Measurements from ENCODE around the gene ZDHHC7. TPM values are rescaled to one million over a fixed set of nuclear protein-coding genes. Genes with fewer than 3 reads are reported as not detected.
A peak's percentile ranks its signal among the peaks of the same experiment; 100 is the strongest.

The ZDHHC7 gene
- total and polyA plus RNA-seq, 2 experiments from 2014 or later = 39.9 to 95.2 TPM

DNA sequence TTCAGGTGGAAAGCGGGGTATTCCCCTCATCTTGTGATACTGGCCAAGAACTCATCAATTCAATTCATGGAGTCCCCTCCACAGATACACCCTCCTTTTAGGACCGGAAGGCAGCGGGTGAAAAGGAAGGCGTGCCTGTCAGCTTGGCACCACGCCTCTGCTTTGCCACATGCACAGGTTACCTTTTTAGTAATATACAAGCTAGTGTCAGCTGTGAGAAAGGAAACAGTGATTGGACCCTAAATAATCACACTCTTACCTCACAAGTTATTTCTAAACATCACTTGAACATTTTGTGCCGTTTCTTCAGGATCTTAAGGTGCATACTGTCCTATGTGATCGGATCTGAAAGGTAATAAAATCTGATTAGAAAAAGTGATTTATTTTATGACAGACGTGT is 15.7 kb downstream of the ZDHHC7 start:
- no peak for TF ChIP-seq EZH2phosphoT487 (IDR thresholded peaks at IDR 0.05; ENCODE audit: insufficient read depth, low read depth)
- no peak for TF ChIP-seq EZH2 (IDR thresholded peaks at IDR 0.05; ENCODE audit: insufficient read depth, poor library complexity, severe bottlenecking)
- 93 to 97% methylated on average over 8 of the region's 8 CpGs for WGBS, 2 experiments (ENCODE audit: low coverage in 1 of 2, low lambda C conversion rate in 2 of 2, missing lambda C conversion rate in 2 of 2)
- H3K9ac ChIP-seq = peak overlapping the region; percentile 77; the same call in 1 of the 2 replicates
- H3K4me3 ChIP-seq = no peak overlapping the region
- H3K4me1 ChIP-seq (ENCODE audit: insufficient read depth) = peaks cover 48% of the 10 kb centered on the region
- H3K27me3 ChIP-seq (replicated peaks; ENCODE audit: insufficient read depth) = no peaks in the 10 kb centered on the region
- H3K9me3 ChIP-seq (ENCODE audit: low read depth) = no peaks in the 10 kb centered on the region
- H3K36me3 ChIP-seq (ENCODE audit: low read depth) = no peaks in the 10 kb centered on the region
- no peak overlapping the region for H3K4me2 ChIP-seq (ENCODE audit: unreplicated experiment)
- H3K79me2 ChIP-seq (ENCODE audit: insufficient read depth) = peaks cover 92% of the 10 kb centered on the region
- H3F3A ChIP-seq (ENCODE audit: insufficient read depth) = peaks cover 47% of the 10 kb centered on the region
- H3K27ac ChIP-seq = peak overlapping the region; percentile 97
- DNase-seq = no peak
- H4K20me1 ChIP-seq (ENCODE audit: insufficient read depth) = no peaks in the 10 kb centered on the region
- H3K9me2 ChIP-seq (ENCODE audit: insufficient read depth) = no peaks in the 10 kb centered on the region
- H2AFZ ChIP-seq = no peak overlapping the region
- in situ Hi-C loops (cut with MboI) = no loop called here

DNA sequence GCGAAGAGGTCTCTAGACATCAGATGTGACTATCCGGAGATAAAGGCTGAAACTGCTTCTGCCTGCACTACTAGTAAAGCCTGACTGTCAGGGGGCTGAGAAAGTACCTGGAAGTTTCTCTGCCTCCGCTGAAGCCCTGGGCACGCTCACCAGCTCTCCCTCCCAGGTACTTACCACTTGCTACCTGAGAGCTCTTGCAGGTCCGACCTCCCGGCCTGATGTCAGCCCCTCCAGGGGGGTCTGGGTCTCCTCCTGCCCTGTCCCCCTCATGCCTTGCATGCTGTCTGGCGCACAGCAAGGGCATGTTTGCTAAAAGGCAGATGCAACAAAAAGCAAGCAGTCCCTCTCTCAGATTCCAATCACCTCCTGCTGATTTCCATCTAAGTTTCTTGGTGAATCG is 17.4 kb downstream of the ZDHHC7 start:
- TF ChIP-seq EZH2phosphoT487 (IDR thresholded peaks at IDR 0.05; ENCODE audit: insufficient read depth, low read depth) = no peak
- no peak for TF ChIP-seq EZH2 (IDR thresholded peaks at IDR 0.05; ENCODE audit: insufficient read depth, poor library complexity, severe bottlenecking)
- H3K4me3 ChIP-seq = no peak overlapping the region
- no peaks in the 10 kb centered on the region for H3K27me3 ChIP-seq (replicated peaks; ENCODE audit: insufficient read depth)
- peaks cover 41% of the 10 kb centered on the region for H3K4me1 ChIP-seq (ENCODE audit: insufficient read depth)
- 95 to 98% methylated on average over 8 of the region's 8 CpGs for WGBS, 2 experiments (ENCODE audit: low coverage in 1 of 2, low lambda C conversion rate in 2 of 2, missing lambda C conversion rate in 2 of 2)
- in situ Hi-C loops (cut with MboI) = no loop called here
- no peaks in the 10 kb centered on the region for H3K9me3 ChIP-seq (ENCODE audit: low read depth)
- peaks cover 42% of the 10 kb centered on the region for H3F3A ChIP-seq (ENCODE audit: insufficient read depth)
- H4K20me1 ChIP-seq (ENCODE audit: insufficient read depth) = no peaks in the 10 kb centered on the region
- H3K9ac ChIP-seq = peak overlapping the region; percentile 77
- peaks cover 92% of the 10 kb centered on the region for H3K79me2 ChIP-seq (ENCODE audit: insufficient read depth)
- no peak for DNase-seq
- H3K9me2 ChIP-seq (ENCODE audit: insufficient read depth) = no peaks in the 10 kb centered on the region
- H3K27ac ChIP-seq = peak overlapping the region; percentile 97
- H3K36me3 ChIP-seq (ENCODE audit: low read depth) = no peaks in the 10 kb centered on the region
- peak overlapping the region; percentile 84 for H3K4me2 ChIP-seq (ENCODE audit: unreplicated experiment)
- H2AFZ ChIP-seq = no peak overlapping the region

DNA sequence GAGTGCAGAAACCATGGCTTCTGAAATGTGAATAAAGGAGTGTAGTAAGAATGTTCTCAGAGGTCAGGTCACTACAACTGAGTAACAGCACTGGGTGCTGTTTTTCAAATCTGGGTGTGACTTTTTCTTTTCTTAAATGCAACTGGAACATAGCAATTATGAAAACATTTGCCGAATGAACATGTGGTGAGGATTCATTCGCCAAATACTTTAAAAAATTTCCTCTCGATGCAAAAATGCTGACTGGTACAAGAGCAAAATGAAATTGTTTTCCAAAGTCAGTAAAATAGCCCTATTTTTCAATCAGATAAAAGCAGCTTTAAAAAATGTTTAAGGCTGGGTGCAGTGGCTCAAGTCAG is 18.6 kb downstream of the ZDHHC7 start:
- Histone ChIP-seq H3K9ac (peak overlapping the region; percentile 46), H3K4me3 (peak overlapping the region; percentile 28), H3K27ac (peak overlapping the region; percentile 97), H2AFZ (no peak overlapping the region), H3F3A (ENCODE audit: insufficient read depth) (peaks cover 42% of the 10 kb centered on the region), H3K4me2 (ENCODE audit: unreplicated experiment) (peak overlapping the region; percentile 67), H3K9me3 (ENCODE audit: low read depth) (no peaks in the 10 kb centered on the region), H3K4me1 (ENCODE audit: insufficient read depth) (peaks cover 38% of the 10 kb centered on the region), H3K79me2 (ENCODE audit: insufficient read depth) (peaks cover 92% of the 10 kb centered on the region), H3K27me3 (replicated peaks; ENCODE audit: insufficient read depth) (no peaks in the 10 kb centered on the region), H3K9me2 (ENCODE audit: insufficient read depth) (no peaks in the 10 kb centered on the region), H4K20me1 (ENCODE audit: insufficient read depth) (no peaks in the 10 kb centered on the region), H3K36me3 (ENCODE audit: low read depth) (0 out of 2 replicates have a peak, but pooled peaks cover 4% of the 10 kb centered on the region)
- WGBS, 2 experiments (ENCODE audit: low coverage in 1 of 2, low lambda C conversion rate in 2 of 2, missing lambda C conversion rate in 2 of 2) = 3 to 5% methylated on average over 3 of the region's 3 CpGs
- TF ChIP-seq EZH2phosphoT487 (IDR thresholded peaks at IDR 0.05; ENCODE audit: insufficient read depth, low read depth) (no peak), EZH2 (IDR thresholded peaks at IDR 0.05; ENCODE audit: insufficient read depth, poor library complexity, severe bottlenecking) (no peak)
- in situ Hi-C loops (cut with MboI) = no loop called here
- DNase-seq = peak; percentile 69

DNA sequence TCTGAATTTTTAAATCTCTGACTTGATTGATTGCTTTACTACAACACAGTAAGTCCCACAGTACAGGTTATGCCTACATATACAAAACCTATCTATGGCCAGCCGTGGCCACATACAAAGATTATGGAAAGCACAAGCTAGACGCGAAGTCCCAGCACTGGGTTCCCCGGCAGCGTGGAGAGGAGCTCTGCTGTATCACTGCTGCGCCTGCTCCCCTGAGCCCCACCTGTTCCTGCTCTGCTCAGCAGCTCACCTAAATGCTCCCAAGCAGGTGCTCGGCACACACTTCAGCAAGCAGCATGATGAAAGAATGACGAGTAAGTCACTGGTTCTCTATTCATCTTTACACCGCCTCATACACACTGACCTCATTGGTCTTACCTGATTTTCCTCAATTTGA is 20.6 kb downstream of the ZDHHC7 start:
- TF ChIP-seq EZH2 (IDR thresholded peaks at IDR 0.05; ENCODE audit: insufficient read depth, poor library complexity, severe bottlenecking) = no peak
- no peak for TF ChIP-seq EZH2phosphoT487 (IDR thresholded peaks at IDR 0.05; ENCODE audit: insufficient read depth, low read depth)
- DNase-seq = no peak
- Histone ChIP-seq H3K4me1 (ENCODE audit: insufficient read depth) (peaks cover 43% of the 10 kb centered on the region), H3K36me3 (ENCODE audit: low read depth) (peaks cover 15% of the 10 kb centered on the region; the same call in 1 of the 2 replicates), H3K4me2 (ENCODE audit: unreplicated experiment) (no peak overlapping the region), H3K4me3 (no peak overlapping the region), H2AFZ (no peak overlapping the region), H3K27me3 (replicated peaks; ENCODE audit: insufficient read depth) (no peaks in the 10 kb centered on the region), H3K9ac (no peak overlapping the region), H3K9me3 (ENCODE audit: low read depth) (no peaks in the 10 kb centered on the region), H3F3A (ENCODE audit: insufficient read depth) (peaks cover 42% of the 10 kb centered on the region), H3K27ac (no peak overlapping the region), H4K20me1 (ENCODE audit: insufficient read depth) (no peaks in the 10 kb centered on the region), H3K9me2 (ENCODE audit: insufficient read depth) (no peaks in the 10 kb centered on the region), H3K79me2 (ENCODE audit: insufficient read depth) (peaks cover 92% of the 10 kb centered on the region)
- WGBS, 2 experiments (ENCODE audit: low coverage in 1 of 2, low lambda C conversion rate in 2 of 2, missing lambda C conversion rate in 2 of 2) = 95 to 96% methylated on average over 9 of the region's 9 CpGs
- in situ Hi-C loops (cut with MboI) = no loop called here
